ENCODE results near the gene SCNN1B.

SCNN1B gene

DNA sequence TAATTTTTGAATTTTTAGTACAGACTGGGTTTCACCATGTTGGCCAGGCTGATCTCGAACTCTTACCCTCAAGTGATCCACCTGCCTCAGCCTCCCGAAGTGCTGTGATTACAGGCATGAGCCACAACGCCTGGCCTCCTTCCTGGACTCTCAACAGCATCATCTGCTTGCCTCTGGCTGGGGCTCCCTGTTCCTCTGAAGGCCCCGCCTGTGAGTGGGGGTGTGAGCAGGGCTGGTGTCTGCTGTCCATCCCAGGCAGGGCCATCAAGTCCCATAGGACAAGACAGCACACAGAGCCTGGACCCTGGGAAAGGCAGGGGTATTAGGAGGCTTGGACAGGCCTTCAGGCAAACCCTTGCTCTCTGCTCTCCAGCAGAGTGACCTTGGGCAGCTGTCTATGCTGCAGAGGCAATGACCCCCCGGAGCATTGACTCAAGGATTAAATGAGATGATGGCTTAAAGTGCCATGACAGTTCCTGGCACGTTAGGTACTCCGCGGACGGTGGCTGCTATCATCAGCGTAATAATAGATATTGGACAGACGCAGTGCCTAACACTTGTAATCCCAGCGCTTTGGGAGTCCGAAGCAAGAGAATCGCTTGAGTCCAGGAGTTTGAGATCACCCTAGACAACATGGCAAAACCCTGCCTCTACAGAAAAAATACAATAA, 19.2 kb downstream of the SCNN1B start:
- no peak for DNase-seq (ENCODE audit: low spot score)

- no peak for DNase-seq (ENCODE audit: low spot score)
These were observed 21.3 kb downstream of the SCNN1B start for GRCh38 chr16:23323224-23324030.

- DNase-seq (ENCODE audit: low spot score): no peak
These were observed 22.6 kb downstream of the SCNN1B start for GRCh38 chr16:23324727-23325126.

GRCh38 chr16:23327836-23328235, 25.7 kb downstream of the SCNN1B start:
- DNase-seq (ENCODE audit: low spot score): no peak

DNA sequence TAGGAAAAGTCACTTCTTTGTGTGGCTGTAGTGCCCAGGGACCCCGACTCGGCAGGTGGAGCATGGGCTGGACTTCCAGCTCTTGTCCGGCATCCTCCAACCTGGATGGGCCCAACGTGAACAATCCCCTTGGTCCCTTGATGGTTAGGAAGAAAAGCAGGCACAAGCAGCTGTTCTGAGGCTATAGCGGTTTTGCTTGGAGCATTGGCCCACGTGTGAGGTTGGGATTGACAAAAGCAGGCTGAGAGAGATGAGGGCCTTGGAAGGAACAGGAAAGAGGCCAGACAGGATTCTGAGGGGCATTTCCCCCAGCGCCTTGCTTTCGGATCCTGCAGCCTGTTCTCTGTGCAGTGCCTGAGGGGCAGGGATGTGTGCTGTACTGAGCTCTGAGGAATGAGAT, 28.1 kb downstream of the SCNN1B start:
- DNase-seq (ENCODE audit: low spot score): no peak

GRCh38 chr16:23330583-23331249, 28.6 kb downstream of the SCNN1B start:
- no peak for DNase-seq (ENCODE audit: low spot score)

DNA sequence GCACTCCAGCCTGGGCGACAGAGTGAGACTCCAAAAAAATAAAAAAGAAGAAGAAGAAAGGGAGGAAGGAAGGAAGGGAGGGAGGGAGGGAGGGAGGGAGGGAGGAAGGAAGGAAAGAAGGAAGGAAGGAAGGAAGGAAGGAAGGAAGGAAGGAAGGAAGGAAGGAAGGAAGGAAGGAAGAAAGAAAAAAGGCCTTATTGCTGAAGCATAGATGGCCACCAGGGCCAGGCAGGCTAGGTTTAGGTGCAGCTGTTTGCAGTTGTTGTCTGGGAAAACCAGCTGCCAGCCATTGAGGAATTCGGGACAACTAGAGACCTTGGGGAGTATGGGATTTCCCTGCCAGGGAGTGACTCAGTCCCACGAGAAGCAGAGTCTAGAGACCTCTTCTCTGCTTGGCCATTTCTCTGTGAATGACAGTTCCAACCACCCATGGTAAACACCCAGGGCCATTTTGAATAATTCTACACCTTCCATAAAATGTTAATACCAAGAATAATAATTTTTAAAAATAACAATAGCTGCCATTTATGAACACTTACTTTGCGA, 31.0 kb downstream of the SCNN1B start:
- DNase-seq (ENCODE audit: low spot score): no peak

DNA sequence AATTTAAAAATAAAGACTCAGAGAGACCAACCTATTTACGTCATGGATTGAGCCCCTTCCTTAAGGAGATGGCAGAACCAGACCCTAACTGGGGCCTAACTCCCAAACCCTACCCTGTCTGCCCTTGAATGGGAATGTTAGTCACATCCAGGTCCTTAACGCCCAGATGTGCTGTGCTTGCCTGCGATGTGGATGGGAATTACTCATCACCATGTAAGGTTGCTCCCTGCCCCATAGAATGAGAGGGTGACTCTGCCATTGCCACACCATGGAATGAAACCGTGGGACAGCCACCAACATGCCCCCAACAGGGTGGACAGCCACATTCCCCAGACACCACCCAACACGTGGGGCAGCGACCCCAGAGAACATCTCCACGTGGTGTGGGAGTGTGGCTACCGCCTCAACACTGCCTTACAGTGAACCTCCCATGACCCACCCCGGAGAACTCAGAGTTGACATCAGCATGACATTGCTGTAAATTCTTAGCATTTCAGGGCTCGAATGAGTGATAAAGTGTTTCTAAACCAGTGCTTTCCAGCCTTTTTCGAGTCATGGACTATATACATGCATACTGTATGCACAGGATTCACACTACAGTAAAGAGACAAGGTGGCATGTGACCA, 31.8 kb downstream of the SCNN1B start:
- DNase-seq (ENCODE audit: low spot score): no peak

- no peak for DNase-seq (ENCODE audit: low spot score)
These were observed 32.4 kb downstream of the SCNN1B start for GRCh38 chr16:23334457-23334853.

GRCh38 chr16:23334950-23335349, 32.8 kb downstream of the SCNN1B start:
- no peak for DNase-seq (ENCODE audit: low spot score)

DNA sequence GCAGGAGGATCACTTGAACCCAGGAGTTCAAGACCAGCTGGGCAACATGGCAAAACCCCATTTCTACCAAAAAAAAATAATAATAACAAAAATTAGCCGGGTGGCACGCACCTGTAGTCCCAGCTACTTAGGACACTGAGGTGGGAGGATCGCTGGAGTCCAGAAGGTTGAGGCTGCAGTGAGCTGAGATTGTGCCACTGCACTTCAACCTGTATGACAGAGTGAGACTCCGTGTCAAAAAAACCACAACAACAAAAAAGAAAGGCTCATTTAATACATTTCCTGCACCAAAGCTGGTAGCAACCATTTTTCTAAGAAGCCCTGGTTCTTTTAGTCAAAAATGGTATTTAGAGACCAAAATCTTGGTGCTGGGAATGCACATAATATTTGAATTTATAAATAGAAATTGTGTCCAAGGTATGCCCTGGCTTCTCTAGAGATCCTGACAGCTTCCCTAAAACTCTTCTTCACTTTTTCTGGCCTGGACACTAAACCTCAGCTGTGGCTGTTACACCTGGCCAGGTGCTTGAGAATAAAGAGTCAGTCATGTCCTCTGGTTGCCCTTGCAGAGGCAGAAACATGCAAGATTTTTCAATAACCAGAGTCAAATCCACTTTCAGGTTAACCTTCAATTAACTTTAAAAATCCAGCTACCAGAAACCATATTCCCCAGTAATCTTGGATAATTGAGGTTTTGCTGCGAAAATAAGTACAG, 35.9 kb downstream of the SCNN1B start:
- DNase-seq (ENCODE audit: low spot score): no peak

- DNase-seq (ENCODE audit: low spot score): no peak
These were observed 37.7 kb downstream of the SCNN1B start for GRCh38 chr16:23339787-23340186.

DNA sequence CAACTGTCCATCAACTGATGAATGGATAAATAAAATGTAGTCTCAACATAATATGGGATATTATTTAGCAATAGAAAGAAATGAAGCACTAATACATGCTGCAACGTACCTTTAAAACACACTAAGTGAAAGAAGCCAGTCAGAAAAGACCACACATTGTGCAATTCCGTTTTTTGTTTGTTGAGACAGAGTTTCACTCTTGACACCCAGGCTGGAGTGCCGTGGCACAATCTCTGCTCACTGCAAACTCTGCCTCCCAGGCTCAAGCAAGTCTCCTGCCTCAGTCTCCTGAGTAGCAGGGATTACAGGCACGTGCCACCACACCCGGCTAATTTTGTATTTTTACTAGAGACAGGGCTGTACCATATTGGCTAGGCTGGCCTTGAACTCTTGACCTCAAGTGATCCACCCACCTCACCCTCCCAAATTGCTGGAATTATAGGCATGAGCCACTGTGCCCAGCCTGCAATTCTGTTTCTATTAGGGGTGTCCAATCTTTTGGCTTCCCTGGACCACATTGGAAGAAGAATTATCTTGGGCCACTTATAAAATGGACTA, 40.1 kb downstream of the SCNN1B start:
- no peak for DNase-seq (ENCODE audit: low spot score)

DNA sequence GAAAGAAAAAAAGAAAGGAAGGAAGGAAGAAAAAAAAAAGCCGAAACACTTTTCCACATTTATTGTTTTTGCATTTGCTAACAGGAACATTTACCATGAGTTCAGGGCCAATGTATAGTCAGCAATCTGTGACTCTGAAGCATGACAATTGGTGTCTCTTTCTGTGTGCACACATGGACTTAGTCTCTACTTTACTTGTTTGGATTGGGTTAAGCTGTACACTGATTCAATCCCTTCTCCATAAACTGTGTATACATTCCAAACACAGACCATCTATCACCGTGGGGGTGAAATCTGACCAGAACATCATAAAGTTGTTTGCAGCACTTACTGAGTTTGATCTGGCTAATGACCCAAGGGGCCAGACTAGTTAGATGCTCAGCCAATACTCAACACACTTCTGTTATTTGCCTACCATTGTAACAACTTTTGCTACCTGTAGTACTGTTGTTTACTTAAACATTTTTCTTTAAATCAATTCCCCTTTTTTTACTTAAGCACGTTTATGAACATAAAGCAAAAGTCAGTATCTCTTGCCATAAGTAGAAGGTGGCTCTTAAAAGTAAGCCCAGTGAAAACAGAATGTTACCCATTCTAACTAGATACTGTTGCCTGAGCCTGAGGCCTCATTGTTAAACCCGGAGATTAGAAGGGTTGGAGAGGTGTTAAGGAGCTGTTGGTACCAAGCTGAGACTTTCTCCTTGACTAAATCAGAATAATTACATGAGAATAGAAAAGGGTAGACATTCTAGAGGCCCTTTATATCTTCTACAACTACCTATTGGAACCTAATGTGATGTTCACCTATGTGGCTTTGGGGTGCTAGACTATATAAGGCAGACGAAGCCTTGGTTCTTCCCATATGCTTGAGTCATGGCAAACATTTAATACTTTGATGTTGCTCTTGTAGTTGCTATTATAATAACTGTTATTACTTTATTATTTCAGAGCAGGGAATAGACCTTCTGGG, 41.8 kb downstream of the SCNN1B start:
- DNase-seq (ENCODE audit: low spot score): no peak

- no peak for DNase-seq (ENCODE audit: low spot score)
These were observed 43.1 kb downstream of the SCNN1B start for GRCh38 chr16:23345237-23345636.

DNA sequence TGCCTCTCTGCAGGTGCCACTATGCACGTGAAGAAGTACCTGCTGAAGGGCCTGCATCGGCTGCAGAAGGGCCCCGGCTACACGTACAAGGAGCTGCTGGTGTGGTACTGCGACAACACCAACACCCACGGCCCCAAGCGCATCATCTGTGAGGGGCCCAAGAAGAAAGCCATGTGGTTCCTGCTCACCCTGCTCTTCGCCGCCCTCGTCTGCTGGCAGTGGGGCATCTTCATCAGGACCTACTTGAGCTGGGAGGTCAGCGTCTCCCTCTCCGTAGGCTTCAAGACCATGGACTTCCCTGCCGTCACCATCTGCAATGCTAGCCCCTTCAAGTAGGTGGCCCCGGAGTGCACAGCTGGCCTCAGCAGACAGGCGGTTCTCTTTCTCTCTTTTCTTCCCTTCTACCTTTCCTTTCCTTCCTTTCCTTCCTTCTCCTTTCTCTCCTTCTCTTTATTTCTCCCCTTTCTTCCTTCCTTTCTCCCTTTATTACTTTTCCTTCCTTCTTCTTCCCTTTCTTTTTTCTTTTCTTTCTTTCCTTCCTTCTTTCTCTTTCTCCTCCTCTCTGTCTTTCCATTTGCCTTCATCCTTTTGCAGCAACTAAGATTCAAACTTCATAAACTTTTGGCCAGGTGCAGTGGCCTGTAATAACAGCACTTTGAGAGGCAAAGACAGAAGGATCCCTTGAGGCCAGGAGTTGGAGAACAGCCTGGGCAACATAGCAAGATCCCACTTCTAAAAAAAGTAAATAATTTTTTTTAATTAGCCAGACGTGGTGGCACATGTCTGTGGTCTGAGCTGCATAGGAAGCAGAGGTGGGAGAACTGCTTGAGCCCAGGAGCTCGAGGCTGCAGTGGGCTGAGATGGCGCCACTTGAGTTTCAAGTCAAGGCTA, 46.7 kb downstream of the SCNN1B start:
- no peak for DNase-seq (ENCODE audit: low spot score)

DNA sequence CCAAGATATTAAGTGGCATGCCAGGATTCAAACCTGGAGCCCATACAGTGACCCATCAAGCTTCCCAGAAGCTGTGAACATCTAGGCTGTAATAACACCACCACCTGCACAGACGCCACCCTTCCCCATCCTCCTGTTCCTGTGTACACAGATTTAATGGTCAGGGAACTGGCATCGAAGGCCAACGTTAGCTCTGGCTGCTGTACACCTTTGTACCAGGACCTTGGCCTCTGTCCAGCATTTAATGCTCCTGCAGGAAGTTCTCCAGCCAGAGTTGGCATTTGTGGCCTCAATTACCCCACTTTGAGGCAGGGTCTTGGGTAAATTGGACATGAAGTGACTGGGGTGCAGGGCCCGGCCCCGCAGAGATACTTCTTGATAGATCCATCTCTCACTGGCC, 49.3 kb downstream of the SCNN1B start:
- DNase-seq (ENCODE audit: low spot score): no peak

DNA sequence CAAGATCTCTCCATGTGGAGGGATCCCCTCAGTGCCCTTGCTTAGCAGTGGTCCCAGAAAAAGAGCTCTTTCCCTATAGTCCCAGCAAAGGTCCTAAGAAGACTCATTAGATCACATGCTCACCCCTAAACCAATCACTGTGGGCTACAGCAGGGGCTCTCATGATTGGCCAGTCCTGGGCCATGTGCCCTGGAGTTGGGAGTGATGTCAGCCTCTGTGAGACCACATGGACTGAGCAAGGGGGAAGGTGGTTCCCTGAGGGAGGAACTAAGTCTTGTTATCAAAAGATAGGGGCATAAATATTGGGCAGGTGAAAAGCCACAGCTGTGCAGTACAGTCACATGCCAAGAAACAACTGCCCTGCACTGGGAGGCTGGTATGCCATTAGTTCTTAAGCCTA, 51.3 kb downstream of the SCNN1B start:
- no peak for DNase-seq (ENCODE audit: low spot score)

DNA sequence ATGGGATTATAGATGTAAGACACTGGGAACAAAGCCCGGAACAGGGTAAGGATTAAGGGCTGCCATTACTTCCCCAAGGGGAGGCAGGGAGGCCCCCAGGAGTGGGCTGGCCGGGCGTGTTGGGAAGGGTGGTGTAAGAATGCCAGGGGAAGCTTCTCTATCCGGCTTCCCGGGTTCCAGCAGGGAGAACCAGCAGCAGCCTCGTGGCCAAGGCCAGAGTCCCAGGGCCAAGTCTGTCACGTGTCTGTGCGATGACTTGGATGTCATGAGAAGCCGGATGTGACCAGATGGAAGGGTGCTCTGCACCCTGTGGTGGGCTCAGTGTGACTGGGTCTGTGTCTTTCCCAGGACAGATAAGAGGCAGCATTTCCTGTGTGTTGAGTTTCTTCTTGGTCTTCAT, 52.1 kb downstream of the SCNN1B start:
- no peak for DNase-seq (ENCODE audit: low spot score)
